Measurements from ENCODE around the gene EFTUD2.

EFTUD2 gene

DNA sequence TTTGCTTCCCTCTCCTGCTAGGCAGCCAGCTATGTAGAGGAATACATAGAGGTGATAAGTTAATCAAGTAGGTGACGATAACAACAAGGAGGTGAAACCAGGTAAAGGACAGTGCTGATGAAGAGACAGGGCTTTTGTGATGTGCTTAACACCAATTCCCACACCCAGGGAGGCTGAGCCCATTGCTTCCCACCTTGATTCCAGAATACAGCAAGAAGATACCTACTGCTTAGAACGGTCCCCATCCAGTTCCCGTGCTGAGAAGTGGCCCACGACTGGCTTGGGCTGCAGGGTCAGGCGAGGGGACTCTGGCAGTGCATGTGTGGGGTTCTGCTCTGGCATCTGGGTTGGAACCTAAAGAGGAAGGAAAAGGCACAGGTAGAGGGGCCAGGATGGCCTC, 32.1 kb upstream of the EFTUD2 start:
- TF ChIP-seq ZFP3 (CRISPR knock-in tag; IDR thresholded peaks at IDR 0.05) (no peak), PPARA (CRISPR knock-in tag; IDR thresholded peaks at IDR 0.05; ENCODE audit: borderline replicate concordance) (no peak), SNAI2 (CRISPR knock-in tag; IDR thresholded peaks at IDR 0.05) (no peak)
- no peak for ATAC-seq

- TF ChIP-seq PPARA (CRISPR knock-in tag; IDR thresholded peaks at IDR 0.05; ENCODE audit: borderline replicate concordance) (no peak), ZC3H10 (CRISPR knock-in tag; IDR thresholded peaks at IDR 0.05) (no peak), ZNF565 (CRISPR knock-in tag; conservative IDR thresholded peaks at IDR 0.05; ENCODE audit: low read depth) (no peak), ARNTL (CRISPR knock-in tag; IDR thresholded peaks at IDR 0.05; ENCODE audit: borderline replicate concordance, low read depth) (no peak), ZNF8 (CRISPR knock-in tag; IDR thresholded peaks at IDR 0.05) (no peak), RARB (CRISPR knock-in tag; IDR thresholded peaks at IDR 0.05) (no peak), CREB5 (CRISPR knock-in tag; IDR thresholded peaks at IDR 0.05; ENCODE audit: low read depth) (no peak), GLIS3 (CRISPR knock-in tag; IDR thresholded peaks at IDR 0.05) (no peak), OSR1 (CRISPR knock-in tag; IDR thresholded peaks at IDR 0.05) (no peak), CSDC2 (CRISPR knock-in tag; IDR thresholded peaks at IDR 0.05) (no peak), ESRRG (CRISPR knock-in tag; IDR thresholded peaks at IDR 0.05) (no peak), ISL1 (CRISPR knock-in tag; IDR thresholded peaks at IDR 0.05) (no peak), ZFP3 (CRISPR knock-in tag; IDR thresholded peaks at IDR 0.05) (no peak), ZNF70 (CRISPR knock-in tag; IDR thresholded peaks at IDR 0.05) (no peak)
- TF ChIP-seq, protein P1, sequence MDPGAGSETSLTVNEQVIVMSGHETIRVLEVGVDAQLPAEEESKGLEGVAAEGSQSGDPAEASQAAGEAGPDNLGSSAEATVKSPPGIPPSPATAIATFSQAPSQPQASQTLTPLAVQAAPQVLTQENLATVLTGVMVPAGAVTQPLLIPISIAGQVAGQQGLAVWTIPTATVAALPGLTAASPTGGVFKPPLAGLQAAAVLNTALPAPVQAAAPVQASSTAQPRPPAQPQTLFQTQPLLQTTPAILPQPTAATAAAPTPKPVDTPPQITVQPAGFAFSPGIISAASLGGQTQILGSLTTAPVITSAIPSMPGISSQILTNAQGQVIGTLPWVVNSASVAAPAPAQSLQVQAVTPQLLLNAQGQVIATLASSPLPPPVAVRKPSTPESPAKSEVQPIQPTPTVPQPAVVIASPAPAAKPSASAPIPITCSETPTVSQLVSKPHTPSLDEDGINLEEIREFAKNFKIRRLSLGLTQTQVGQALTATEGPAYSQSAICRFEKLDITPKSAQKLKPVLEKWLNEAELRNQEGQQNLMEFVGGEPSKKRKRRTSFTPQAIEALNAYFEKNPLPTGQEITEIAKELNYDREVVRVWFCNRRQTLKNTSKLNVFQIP (CRISPR knock-in tag; IDR thresholded peaks at IDR 0.05; ENCODE audit: borderline replicate concordance, low read depth), result no peak
- TF ChIP-seq, protein P2, sequence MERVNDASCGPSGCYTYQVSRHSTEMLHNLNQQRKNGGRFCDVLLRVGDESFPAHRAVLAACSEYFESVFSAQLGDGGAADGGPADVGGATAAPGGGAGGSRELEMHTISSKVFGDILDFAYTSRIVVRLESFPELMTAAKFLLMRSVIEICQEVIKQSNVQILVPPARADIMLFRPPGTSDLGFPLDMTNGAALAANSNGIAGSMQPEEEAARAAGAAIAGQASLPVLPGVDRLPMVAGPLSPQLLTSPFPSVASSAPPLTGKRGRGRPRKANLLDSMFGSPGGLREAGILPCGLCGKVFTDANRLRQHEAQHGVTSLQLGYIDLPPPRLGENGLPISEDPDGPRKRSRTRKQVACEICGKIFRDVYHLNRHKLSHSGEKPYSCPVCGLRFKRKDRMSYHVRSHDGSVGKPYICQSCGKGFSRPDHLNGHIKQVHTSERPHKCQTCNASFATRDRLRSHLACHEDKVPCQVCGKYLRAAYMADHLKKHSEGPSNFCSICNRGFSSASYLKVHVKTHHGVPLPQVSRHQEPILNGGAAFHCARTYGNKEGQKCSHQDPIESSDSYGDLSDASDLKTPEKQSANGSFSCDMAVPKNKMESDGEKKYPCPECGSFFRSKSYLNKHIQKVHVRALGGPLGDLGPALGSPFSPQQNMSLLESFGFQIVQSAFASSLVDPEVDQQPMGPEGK (CRISPR knock-in tag; IDR thresholded peaks at IDR 0.05; ENCODE audit: borderline replicate concordance), result no peak
- ATAC-seq, result no peak
Observed at GRCh38 chr17:44930667-44931066, 31.4 kb upstream of the EFTUD2 start.

- ATAC-seq, result no peak
Observed at GRCh38 chr17:44928950-44929720, 29.9 kb upstream of the EFTUD2 start.

More at GRCh38 chr17:44928950-44929720, 29.9 kb upstream of the EFTUD2 start:
- TF ChIP-seq ZNF70 (CRISPR knock-in tag; IDR thresholded peaks at IDR 0.05) (no peak), TOX (CRISPR knock-in tag; IDR thresholded peaks at IDR 0.05; ENCODE audit: borderline replicate concordance) (no peak), SNAI2 (CRISPR knock-in tag; IDR thresholded peaks at IDR 0.05) (no peak), PPARA (CRISPR knock-in tag; IDR thresholded peaks at IDR 0.05; ENCODE audit: borderline replicate concordance) (no peak), BACH2 (CRISPR knock-in tag; IDR thresholded peaks at IDR 0.05; ENCODE audit: borderline replicate concordance) (no peak), TCF4 (CRISPR knock-in tag; IDR thresholded peaks at IDR 0.05; ENCODE audit: borderline replicate concordance) (no peak), OSR1 (CRISPR knock-in tag; IDR thresholded peaks at IDR 0.05) (no peak), CSDC2 (CRISPR knock-in tag; IDR thresholded peaks at IDR 0.05) (no peak), ZFP30 (CRISPR knock-in tag; IDR thresholded peaks at IDR 0.05) (no peak), GLIS3 (CRISPR knock-in tag; IDR thresholded peaks at IDR 0.05) (no peak), TSHZ2 (CRISPR knock-in tag; IDR thresholded peaks at IDR 0.05) (no peak)
- TF ChIP-seq, protein P1 (CRISPR knock-in tag; IDR thresholded peaks at IDR 0.05; ENCODE audit: borderline replicate concordance, low read depth), result no peak
- TF ChIP-seq, protein P2 (CRISPR knock-in tag; IDR thresholded peaks at IDR 0.05; ENCODE audit: borderline replicate concordance), result no peak
- TF ChIP-seq, protein P3, sequence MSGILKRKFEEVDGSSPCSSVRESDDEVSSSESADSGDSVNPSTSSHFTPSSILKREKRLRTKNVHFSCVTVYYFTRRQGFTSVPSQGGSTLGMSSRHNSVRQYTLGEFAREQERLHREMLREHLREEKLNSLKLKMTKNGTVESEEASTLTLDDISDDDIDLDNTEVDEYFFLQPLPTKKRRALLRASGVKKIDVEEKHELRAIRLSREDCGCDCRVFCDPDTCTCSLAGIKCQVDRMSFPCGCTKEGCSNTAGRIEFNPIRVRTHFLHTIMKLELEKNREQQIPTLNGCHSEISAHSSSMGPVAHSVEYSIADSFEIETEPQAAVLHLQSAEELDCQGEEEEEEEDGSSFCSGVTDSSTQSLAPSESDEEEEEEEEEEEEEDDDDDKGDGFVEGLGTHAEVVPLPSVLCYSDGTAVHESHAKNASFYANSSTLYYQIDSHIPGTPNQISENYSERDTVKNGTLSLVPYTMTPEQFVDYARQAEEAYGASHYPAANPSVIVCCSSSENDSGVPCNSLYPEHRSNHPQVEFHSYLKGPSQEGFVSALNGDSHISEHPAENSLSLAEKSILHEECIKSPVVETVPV (CRISPR knock-in tag; IDR thresholded peaks at IDR 0.05), result no peak

All from SK-N-SH treated with all-trans-retinoic acid at 6 μM for 48 hours (cell line).